Activated T-helper 1 cell treated with anti-CD3 and anti-CD28 coated beads, Interleukin-12 subunit alpha, Interleukin-12 subunit beta, Interleukin-2, Interleukin-4 antibody, amounts not matched to agents 30 ng/mL and 10 ng/mL and 1 ng/mL, durations not matched to agents 14 hours and 24 hours and 36 hours (primary cell): ENCODE data around the gene CFAP107. TPM values are rescaled to one million over a fixed set of nuclear protein-coding genes. Genes with fewer than 3 reads are reported as not detected.

Experiments used
- DNase-seq: peaks from one replicate; pipeline ENCODE4 v3.0.0; 2021; ENCODE audit warnings: low spot score
- H3K27ac Mint-ChIP-seq: one replicate; pipeline ENCODE4 v1.8.0; 2021; ENCODE audit warnings: mild to moderate bottlenecking, mixed read lengths
- H3K27me3 Mint-ChIP-seq: one replicate; pipeline ENCODE4 v1.8.0; 2022; ENCODE audit warnings: mild to moderate bottlenecking, moderate library complexity, mixed read lengths; ENCODE audit not compliant: insufficient read depth
- H3K36me3 Mint-ChIP-seq: one replicate; pipeline ENCODE4 v1.8.0; 2021; ENCODE audit warnings: low read depth, mixed read lengths
- H3K4me1 Mint-ChIP-seq: one replicate; pipeline ENCODE4 v1.8.0; 2021; ENCODE audit warnings: low read depth, mixed read lengths
- H3K4me3 Mint-ChIP-seq: one replicate; pipeline ENCODE4 v1.8.0; 2021; ENCODE audit warnings: mild to moderate bottlenecking, moderate library complexity, mixed read lengths
- H3K9me3 Mint-ChIP-seq: one replicate; pipeline ENCODE4 v1.8.0; 2021; ENCODE audit warnings: mixed read lengths
- intact Hi-C: fragments of 100-400 bp; cut with micrococcal nuclease; formaldehyde crosslinking; loops from one replicate; pipeline ENCODE4 v1.15.1; 2024
- total RNA-seq: library from RNA; stranded (reverse); gene quantifications from 2 replicates; pipeline ENCODE4 v1.2.3, GENCODE V29; 2022

Gene CFAP107
- total RNA-seq, 1 donor from 2014 or later = not detected

- H3K27ac Mint-ChIP-seq = no peak overlapping the region
Measured at GRCh38 chr1:12756273-12756672, 10.3 kb downstream of the CFAP107 start.

GRCh38 chr1:12756768-12757413, 10.9 kb downstream of the CFAP107 start:
- no peaks in the 10 kb centered on the region for H3K36me3 Mint-ChIP-seq
- no peak overlapping the region for H3K27ac Mint-ChIP-seq
- no peaks in the 10 kb centered on the region for H3K4me1 Mint-ChIP-seq
- intact Hi-C loops = no loop called here
- no peak overlapping the region for H3K4me3 Mint-ChIP-seq
- H3K27me3 Mint-ChIP-seq = peaks cover 12% of the 10 kb centered on the region
- H3K9me3 Mint-ChIP-seq = no peaks in the 10 kb centered on the region
- DNase-seq = no peak

More at GRCh38 chr1:12756273-12756672, 10.3 kb downstream of the CFAP107 start:
- Mint-ChIP-seq H3K27me3 (peaks cover 12% of the 10 kb centered on the region), H3K36me3 (no peaks in the 10 kb centered on the region), H3K4me3 (no peak overlapping the region), H3K4me1 (no peaks in the 10 kb centered on the region), H3K9me3 (no peaks in the 10 kb centered on the region)
- intact Hi-C loops = no loop called here
- DNase-seq = no peak

GRCh38 chr1:12757836-12758235, 11.8 kb downstream of the CFAP107 start:
- Mint-ChIP-seq H3K4me1 (no peaks in the 10 kb centered on the region), H3K36me3 (no peaks in the 10 kb centered on the region), H3K27ac (no peak overlapping the region), H3K27me3 (peaks cover 12% of the 10 kb centered on the region), H3K4me3 (no peak overlapping the region), H3K9me3 (no peaks in the 10 kb centered on the region)
- intact Hi-C loops = no loop called here
- no peak for DNase-seq

DNA sequence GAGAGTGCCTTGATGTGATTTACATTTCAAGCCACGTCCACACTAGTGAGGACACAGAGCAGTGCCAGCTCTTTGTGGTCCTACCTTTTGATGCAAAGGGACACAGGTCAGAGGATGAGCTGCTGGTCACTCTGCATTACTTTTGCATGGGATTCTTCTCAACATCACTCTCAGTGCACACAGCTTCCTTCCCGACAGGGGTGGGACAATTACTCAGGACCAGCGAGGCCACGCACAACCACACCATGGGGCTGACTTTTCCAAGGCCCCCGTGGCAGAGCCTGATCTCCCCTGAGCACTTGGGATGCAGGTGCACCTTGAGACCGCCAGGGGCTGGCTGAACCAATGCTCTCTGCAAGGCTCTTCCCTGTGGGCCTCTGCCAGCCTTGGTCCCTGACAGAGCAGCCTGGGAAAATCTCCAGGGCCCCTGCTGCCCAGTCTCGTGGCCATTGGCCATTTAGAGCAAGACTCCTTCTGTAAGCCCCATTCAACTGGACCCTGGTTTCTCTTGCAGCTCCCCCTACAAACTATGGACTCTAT, 14.3 kb downstream of the CFAP107 start:
- DNase-seq = no peak
- intact Hi-C loops = no loop called here
- Mint-ChIP-seq H3K27me3 (peaks cover 9% of the 10 kb centered on the region), H3K36me3 (no peaks in the 10 kb centered on the region), H3K4me3 (no peak overlapping the region), H3K27ac (no peak overlapping the region), H3K9me3 (no peaks in the 10 kb centered on the region), H3K4me1 (no peaks in the 10 kb centered on the region)

DNA sequence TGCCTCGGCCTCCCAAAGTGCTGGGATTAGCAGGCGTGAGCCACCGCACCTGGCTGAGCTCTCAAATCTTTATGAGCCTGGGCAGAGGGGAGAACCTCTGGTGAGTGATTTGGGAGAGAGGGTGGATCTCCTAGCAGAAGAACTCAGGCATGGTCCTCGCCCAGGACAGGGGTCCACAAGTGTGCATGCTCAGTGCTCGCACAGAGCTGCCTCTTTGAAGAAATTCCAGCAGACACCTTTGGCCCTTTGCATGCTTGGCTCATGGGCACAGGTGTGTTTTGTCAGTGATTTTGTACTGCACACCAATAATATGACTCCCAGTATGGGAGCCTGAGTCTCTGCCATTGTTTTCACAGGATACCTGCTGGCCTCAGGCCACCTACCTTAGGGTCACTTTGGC, 15.8 kb downstream of the CFAP107 start:
- Mint-ChIP-seq H3K4me1 (no peaks in the 10 kb centered on the region), H3K27ac (no peak overlapping the region), H3K9me3 (no peaks in the 10 kb centered on the region), H3K4me3 (no peak overlapping the region), H3K27me3 (peaks cover 14% of the 10 kb centered on the region), H3K36me3 (no peaks in the 10 kb centered on the region)
- intact Hi-C loops = no loop called here
- DNase-seq = no peak

- no peaks in the 10 kb centered on the region for H3K9me3 Mint-ChIP-seq
- H3K36me3 Mint-ChIP-seq = no peaks in the 10 kb centered on the region
- H3K27ac Mint-ChIP-seq = no peak overlapping the region
- no peak for DNase-seq
- intact Hi-C loops = no loop called here
- H3K4me3 Mint-ChIP-seq = no peak overlapping the region
- no peaks in the 10 kb centered on the region for H3K4me1 Mint-ChIP-seq
- H3K27me3 Mint-ChIP-seq = peaks cover 11% of the 10 kb centered on the region
Measured at GRCh38 chr1:12762766-12763165, 16.8 kb downstream of the CFAP107 start.

- no peak for DNase-seq
- intact Hi-C loops = no loop called here
- Mint-ChIP-seq H3K27ac (no peak overlapping the region), H3K9me3 (no peaks in the 10 kb centered on the region), H3K27me3 (peaks cover 9% of the 10 kb centered on the region), H3K36me3 (no peaks in the 10 kb centered on the region), H3K4me1 (no peaks in the 10 kb centered on the region), H3K4me3 (no peak overlapping the region)
Measured at GRCh38 chr1:12763479-12763878, 17.5 kb downstream of the CFAP107 start.

DNA sequence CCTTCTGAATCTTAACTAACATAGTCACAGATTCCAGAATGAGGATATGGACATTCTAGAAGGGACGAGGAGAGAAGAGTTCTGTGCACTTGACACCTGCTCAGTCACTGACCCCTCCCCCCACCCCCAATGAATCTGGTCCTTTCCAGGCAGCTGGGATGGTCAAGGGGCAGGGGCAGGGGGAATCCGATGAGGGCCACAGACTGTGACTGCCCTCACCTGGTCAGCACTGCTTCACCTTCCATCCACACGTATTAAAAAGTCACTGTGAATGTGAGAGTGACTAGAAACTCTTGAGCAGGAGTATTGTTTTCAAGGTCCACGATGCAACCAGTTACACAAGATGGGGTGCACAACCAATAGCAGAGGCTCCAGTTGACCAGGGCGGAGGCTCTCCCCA, 18.0 kb downstream of the CFAP107 start:
- DNase-seq = no peak
- Mint-ChIP-seq H3K27me3 (peaks cover 9% of the 10 kb centered on the region), H3K27ac (no peak overlapping the region), H3K4me1 (no peaks in the 10 kb centered on the region), H3K9me3 (no peaks in the 10 kb centered on the region), H3K4me3 (no peak overlapping the region), H3K36me3 (no peaks in the 10 kb centered on the region)
- intact Hi-C loops = no loop called here

DNA sequence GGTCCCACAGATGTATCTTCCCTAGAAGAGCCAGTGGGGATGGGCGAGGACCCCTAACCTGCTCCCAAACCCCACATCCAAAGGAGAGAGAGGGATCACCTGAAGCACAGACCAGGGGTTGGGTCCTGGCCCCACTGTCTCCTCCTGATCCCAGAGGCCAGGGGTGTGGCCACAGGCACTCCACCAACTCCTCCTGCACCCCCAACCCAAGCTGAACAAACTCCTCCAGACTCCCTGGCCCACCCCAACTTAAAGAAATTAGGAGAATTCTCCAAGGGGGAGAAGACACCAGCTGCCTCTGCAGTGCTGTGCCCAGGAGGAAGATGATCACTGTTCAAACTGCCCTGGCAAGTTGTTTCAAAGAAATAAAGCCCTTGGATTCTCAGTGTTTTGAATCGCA, 23.0 kb downstream of the CFAP107 start:
- Mint-ChIP-seq H3K4me3 (no peak overlapping the region), H3K27me3 (peaks cover 12% of the 10 kb centered on the region), H3K27ac (no peak overlapping the region), H3K36me3 (no peaks in the 10 kb centered on the region), H3K9me3 (no peaks in the 10 kb centered on the region), H3K4me1 (no peaks in the 10 kb centered on the region)
- DNase-seq = no peak
- intact Hi-C loops = no loop called here

DNA sequence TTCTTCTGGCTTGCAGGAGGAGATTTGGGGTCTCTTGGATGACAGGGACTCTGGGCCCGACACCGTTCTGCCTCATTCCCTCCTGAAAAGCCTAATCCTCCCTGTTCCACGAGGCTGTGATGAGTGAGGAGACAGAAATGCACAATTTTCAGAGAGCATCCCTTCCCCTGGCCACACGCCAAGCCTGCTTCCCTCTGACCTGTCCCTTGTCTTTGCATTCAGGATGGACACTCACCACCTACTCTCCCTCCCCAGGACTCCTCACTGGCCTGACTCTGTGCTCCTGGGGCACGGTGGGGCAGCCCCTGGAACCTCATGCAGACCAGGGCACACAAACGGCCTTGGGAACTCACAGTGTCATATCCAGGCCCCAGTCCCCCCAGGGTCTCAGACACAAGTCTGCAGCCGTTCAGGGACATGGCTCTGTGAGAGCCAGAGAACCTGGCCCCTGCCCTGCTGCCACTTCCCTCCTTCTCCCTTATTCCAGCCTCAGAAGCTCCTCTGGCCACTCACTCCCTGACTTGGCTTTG, 24.0 kb downstream of the CFAP107 start:
- intact Hi-C loops = no loop called here
- Mint-ChIP-seq H3K36me3 (no peaks in the 10 kb centered on the region), H3K9me3 (no peaks in the 10 kb centered on the region), H3K27me3 (peaks cover 12% of the 10 kb centered on the region), H3K4me1 (no peaks in the 10 kb centered on the region), H3K4me3 (no peak overlapping the region), H3K27ac (no peak overlapping the region)
- DNase-seq = no peak

DNA sequence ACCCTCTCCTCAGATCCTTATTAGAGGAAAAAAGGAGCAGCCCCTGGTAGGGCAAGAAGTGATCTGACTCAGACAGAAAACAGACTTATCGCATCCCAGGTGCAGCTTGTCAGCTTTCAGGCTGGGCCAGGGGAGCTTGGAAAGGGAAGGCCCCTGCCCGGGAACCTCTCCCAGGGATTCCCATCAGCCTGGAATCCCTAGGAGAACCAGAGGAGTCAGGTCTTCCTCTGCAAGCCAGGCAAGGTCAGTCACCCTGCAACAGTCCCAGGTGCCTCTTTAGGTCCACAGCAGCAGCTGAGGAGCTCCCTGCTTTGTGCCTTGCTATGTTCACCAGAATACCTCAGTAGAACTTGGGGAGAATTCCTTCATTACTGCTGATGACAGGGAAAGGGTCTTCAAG, 24.6 kb downstream of the CFAP107 start:
- H3K4me1 Mint-ChIP-seq = no peaks in the 10 kb centered on the region
- H3K27ac Mint-ChIP-seq = no peak overlapping the region
- H3K4me3 Mint-ChIP-seq = no peak overlapping the region
- H3K36me3 Mint-ChIP-seq = no peaks in the 10 kb centered on the region
- intact Hi-C loops = no loop called here
- H3K9me3 Mint-ChIP-seq = no peaks in the 10 kb centered on the region
- no peak for DNase-seq
- H3K27me3 Mint-ChIP-seq = peaks cover 12% of the 10 kb centered on the region

GRCh38 chr1:12771186-12771585, 25.2 kb downstream of the CFAP107 start:
- intact Hi-C loops = no loop called here
- no peak for DNase-seq
- Mint-ChIP-seq H3K36me3 (no peaks in the 10 kb centered on the region), H3K27ac (no peak overlapping the region), H3K27me3 (peaks cover 13% of the 10 kb centered on the region), H3K4me1 (no peaks in the 10 kb centered on the region), H3K4me3 (no peak overlapping the region), H3K9me3 (no peaks in the 10 kb centered on the region)

- Mint-ChIP-seq H3K4me1 (no peaks in the 10 kb centered on the region), H3K4me3 (no peak overlapping the region), H3K27ac (no peak overlapping the region), H3K9me3 (no peaks in the 10 kb centered on the region), H3K36me3 (no peaks in the 10 kb centered on the region), H3K27me3 (peaks cover 11% of the 10 kb centered on the region)
- no peak for DNase-seq
- intact Hi-C loops = no loop called here
Measured at GRCh38 chr1:12772520-12772919, 26.5 kb downstream of the CFAP107 start.

DNA sequence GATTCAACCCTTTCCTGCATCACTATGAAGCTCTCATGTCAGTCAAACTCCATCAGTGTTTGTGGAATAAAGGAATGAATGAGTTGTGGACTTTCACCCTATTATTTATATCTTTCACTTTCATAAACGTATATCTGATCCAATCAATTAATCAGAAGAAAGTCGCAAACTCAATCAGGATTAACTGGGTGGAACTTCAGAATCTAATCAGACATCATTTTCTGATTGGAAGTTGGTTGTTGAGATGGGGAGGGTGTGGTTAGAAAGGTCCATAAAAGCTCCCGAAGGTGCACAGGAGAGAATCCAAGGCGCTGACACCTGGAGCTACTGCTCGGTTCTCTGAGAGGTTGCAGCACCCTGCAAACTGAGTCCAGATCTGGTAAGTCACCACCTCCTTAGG, 27.4 kb downstream of the CFAP107 start, which contains the start of gene PRAMEF12:
Gene PRAMEF12, plus strand, starts transcription at position 301 of the 400 bp plus-strand sequence. CDS start 1,130 bp downstream, outside the sequence.
- DNase-seq = no peak
- Mint-ChIP-seq H3K27me3 (peaks cover 11% of the 10 kb centered on the region), H3K36me3 (no peaks in the 10 kb centered on the region), H3K4me3 (no peak within 1 kb of the TSS), H3K27ac (no peak within 1 kb of the TSS), H3K4me1 (no peaks in the 10 kb centered on the region), H3K9me3 (no peaks in the 10 kb centered on the region)
- intact Hi-C loops = no loop called here
